Nephron (organoid): Measurements from ENCODE around the gene SLC6A7.

Source experiments
- H3K27ac Mint-ChIP-seq, 3 experiments: 2 replicates each; pipeline ENCODE4 v1.8.0; 2020; ENCODE audit warnings: mixed read lengths in 3 of 3, mild to moderate bottlenecking in 2 of 3, moderate library complexity in 1 of 3
- H3K27me3 Mint-ChIP-seq: 2 replicates; pipeline ENCODE4 v1.8.0; 2021; ENCODE audit warnings: low read depth, mild to moderate bottlenecking, moderate library complexity, mixed read lengths
- H3K36me3 Mint-ChIP-seq: 2 replicates; pipeline ENCODE4 v1.8.0; 2020; ENCODE audit warnings: low read depth, mixed read lengths
- H3K4me1 Mint-ChIP-seq: 2 replicates; pipeline ENCODE4 v1.8.0; 2020; ENCODE audit warnings: mixed read lengths
- H3K4me3 Mint-ChIP-seq, 3 experiments: 2 replicates each; pipeline ENCODE4 v1.8.0; 2020; ENCODE audit warnings: mild to moderate bottlenecking in 3 of 3, mixed read lengths in 3 of 3, moderate library complexity in 2 of 3
- H3K9me3 Mint-ChIP-seq: 2 replicates; pipeline ENCODE4 v1.8.0; 2020; ENCODE audit warnings: mixed read lengths
- TF ChIP-seq, protein P1 (sequence below), 3 experiments: fragments of 200-600 bp; sonication (generic); IDR thresholded peaks; one replicate each; pipeline ENCODE4 v1.5.0; 2021; ENCODE audit warnings: antibody characterized with exemption in 3 of 3; ENCODE audit not compliant: unreplicated experiment in 3 of 3

SLC6A7 gene

DNA sequence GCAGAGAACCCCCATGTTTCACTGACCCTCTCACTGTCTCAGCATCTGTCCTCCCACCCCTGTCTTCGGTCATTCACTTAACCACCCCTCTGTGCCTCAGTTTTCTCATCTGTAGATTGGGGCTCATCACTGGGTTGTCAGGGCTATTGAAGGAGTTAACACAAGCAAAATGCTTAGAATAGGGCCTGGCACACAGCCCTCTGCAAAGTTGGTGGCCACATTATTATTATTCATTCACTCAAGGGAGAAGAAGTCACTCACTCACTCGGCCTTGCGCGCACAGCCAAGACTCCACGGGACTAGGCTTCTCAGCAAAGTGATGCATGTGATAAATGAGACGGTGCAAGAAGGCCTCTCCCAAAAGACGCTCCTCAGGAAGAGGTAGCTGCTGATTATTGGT lies 42.2 kb upstream of the SLC6A7 start:
- TF ChIP-seq, protein P1, sequence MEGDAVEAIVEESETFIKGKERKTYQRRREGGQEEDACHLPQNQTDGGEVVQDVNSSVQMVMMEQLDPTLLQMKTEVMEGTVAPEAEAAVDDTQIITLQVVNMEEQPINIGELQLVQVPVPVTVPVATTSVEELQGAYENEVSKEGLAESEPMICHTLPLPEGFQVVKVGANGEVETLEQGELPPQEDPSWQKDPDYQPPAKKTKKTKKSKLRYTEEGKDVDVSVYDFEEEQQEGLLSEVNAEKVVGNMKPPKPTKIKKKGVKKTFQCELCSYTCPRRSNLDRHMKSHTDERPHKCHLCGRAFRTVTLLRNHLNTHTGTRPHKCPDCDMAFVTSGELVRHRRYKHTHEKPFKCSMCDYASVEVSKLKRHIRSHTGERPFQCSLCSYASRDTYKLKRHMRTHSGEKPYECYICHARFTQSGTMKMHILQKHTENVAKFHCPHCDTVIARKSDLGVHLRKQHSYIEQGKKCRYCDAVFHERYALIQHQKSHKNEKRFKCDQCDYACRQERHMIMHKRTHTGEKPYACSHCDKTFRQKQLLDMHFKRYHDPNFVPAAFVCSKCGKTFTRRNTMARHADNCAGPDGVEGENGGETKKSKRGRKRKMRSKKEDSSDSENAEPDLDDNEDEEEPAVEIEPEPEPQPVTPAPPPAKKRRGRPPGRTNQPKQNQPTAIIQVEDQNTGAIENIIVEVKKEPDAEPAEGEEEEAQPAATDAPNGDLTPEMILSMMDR (IDR thresholded peaks at IDR 0.05; ENCODE audit: unreplicated experiment in 3 of 3): no peak
- Mint-ChIP-seq H3K4me1 (peaks cover 69% of the 10 kb centered on the region), H3K4me3 (peak overlapping the region in 1 of 3 experiments; percentile 37), H3K9me3 (no peaks in the 10 kb centered on the region), H3K36me3 (peaks cover 20% of the 10 kb centered on the region), H3K27me3 (peaks cover 4% of the 10 kb centered on the region), H3K27ac (peak overlapping the region; percentile 60 to 92 (median 81))

DNA sequence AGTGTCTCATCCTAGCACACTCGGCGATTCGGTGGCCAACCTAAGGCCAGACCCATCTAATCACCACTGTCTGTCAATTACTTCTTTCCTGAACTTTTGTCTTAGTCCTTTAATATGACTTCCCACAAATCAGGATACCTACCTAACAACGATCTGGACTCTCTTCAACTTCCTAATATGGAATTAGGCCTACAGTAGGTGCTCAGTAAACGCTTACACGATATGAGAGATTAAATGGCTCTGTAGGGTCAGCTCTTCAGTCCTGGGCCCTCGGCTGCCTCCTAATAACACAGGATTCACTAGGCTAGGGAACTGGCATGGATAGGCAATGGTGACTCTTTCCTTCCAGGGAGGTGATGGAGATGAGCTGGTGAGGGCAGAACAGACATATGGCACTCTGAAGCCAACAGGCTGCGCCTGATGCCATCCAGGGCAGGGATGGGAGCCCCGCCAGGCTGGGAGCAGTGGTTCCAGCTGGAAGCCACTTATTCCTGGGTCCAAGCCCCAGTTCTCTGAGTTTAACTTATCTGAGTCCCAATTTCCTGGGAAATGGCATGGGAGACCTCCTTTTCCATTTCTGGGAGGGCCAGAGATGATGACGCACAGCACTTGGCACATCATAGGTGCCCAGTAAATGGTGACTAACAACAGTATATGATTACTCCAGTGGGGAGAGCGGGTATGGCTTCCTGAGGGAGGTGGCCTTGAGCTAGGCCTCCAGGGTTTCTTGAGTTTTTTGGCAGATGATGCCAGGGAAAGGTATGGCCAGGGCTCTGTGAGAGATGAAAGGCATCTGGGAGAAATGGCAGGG lies 41.5 kb upstream of the SLC6A7 start:
- H3K9me3 Mint-ChIP-seq: no peaks in the 10 kb centered on the region
- peaks cover 16% of the 10 kb centered on the region for H3K36me3 Mint-ChIP-seq
- TF ChIP-seq, protein P1 (IDR thresholded peaks at IDR 0.05; ENCODE audit: unreplicated experiment in 3 of 3): no peak
- peaks cover 4% of the 10 kb centered on the region for H3K27me3 Mint-ChIP-seq
- peaks cover 66% of the 10 kb centered on the region for H3K4me1 Mint-ChIP-seq
- peak overlapping the region; percentile 6 to 20 (median 14) for H3K4me3 Mint-ChIP-seq
- H3K27ac Mint-ChIP-seq: peak overlapping the region; percentile 60 to 92 (median 81)

DNA sequence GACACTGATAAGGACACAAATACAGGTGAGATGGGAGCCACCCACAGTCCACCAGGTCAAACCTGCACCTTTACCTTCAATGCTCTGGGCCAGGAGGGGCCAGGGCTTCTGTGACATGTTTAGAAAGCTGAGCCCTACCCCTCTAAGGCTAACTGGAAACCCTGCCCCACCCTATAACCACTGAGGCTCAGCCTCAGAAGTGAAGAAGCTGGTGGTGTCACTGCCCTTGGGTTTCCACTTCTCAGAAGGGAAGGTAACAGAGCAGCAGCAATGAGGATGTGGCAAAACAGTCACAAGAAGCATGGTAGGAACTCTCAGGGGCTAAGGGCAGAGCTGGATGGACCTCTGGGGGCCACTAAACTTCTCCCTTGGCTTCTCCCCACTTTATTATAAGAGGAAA lies 40.2 kb upstream of the SLC6A7 start:
- Mint-ChIP-seq H3K4me1 (peaks cover 67% of the 10 kb centered on the region), H3K9me3 (no peaks in the 10 kb centered on the region), H3K27ac (peak overlapping the region; percentile 27 to 92 (median 81)), H3K36me3 (peaks cover 16% of the 10 kb centered on the region), H3K4me3 (no peak overlapping the region), H3K27me3 (peaks cover 4% of the 10 kb centered on the region)
- TF ChIP-seq, protein P1 (IDR thresholded peaks at IDR 0.05; ENCODE audit: unreplicated experiment in 3 of 3): no peak

DNA sequence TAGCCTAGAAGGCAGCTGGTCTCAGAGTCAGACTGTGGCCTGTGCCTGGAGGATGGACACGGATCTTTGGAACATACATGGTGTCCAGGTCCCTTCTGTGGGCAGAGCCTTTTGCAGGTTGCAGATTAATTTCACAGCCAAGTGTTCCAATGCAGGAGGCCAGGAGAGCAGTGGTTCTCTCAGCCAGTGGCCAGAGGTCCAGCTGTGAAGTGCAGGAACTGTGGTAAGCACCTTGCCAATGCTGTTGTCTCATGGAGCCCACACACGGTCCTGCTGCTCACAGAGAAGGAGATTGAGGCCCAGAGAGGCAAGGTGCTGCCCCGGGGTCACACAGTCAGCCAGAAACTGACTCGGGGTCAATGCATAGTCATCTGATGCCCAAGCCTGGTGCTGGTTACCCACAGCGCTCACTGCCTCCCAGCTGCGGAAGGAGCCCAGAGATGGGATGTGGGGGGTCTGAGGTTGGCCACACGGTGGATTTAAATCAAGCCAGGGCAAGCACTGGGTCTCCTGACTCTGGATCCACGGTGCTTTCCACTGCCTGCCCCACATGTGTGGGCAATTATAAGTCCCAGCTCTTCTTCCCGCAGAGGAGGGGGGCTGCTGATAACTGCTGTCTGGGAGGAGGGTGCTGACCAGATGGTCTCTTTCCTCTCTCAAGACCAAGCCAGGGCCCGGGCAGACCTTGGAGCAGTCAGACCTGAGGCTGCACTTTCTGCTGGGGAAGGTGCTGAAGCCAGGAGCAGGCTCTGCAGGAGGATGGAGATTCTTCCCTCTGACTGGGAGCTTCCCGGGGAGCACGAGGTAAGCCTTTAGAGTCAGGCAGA lies 37.0 kb upstream of the SLC6A7 start:
- Mint-ChIP-seq H3K27me3 (peaks cover 4% of the 10 kb centered on the region), H3K36me3 (peaks cover 16% of the 10 kb centered on the region), H3K4me1 (peaks cover 62% of the 10 kb centered on the region), H3K4me3 (peak overlapping the region; percentile 91 to 97 (median 95)), H3K27ac (peak overlapping the region; percentile 90 to 97 (median 95)), H3K9me3 (no peaks in the 10 kb centered on the region)
- TF ChIP-seq, protein P1 (IDR thresholded peaks at IDR 0.05; ENCODE audit: unreplicated experiment in 3 of 3): no peak

DNA sequence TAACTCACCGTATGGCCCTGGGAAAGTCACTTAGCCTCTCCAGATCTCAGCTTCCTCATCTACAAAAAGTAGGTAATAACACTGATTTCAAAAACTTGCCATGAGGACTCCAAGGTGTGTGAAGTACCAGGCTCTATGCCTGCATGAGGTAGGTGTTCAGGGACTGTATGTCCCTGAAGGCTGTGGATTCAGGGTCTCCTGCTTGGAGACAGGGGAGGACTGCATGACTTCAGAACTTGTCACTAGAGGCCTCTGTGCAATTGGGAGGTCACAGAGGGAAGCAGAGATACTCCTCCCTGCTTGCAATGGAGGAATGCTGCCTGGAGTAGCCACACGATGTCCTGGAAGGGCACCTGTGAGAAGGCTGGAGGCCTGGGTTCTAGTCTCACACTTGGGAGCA lies 36.4 kb upstream of the SLC6A7 start:
- TF ChIP-seq, protein P1 (IDR thresholded peaks at IDR 0.05; ENCODE audit: unreplicated experiment in 3 of 3): no peak
- Mint-ChIP-seq H3K4me3 (peak overlapping the region; percentile 91 to 97 (median 95)), H3K4me1 (peaks cover 61% of the 10 kb centered on the region), H3K27me3 (peaks cover 4% of the 10 kb centered on the region), H3K9me3 (no peaks in the 10 kb centered on the region), H3K27ac (peak overlapping the region; percentile 90 to 97 (median 95)), H3K36me3 (peaks cover 12% of the 10 kb centered on the region)
